Measurements from ENCODE around the gene ARHGAP30.
A peak's percentile ranks its signal among the peaks of the same experiment; 100 is the strongest.

Gene ARHGAP30

GRCh38 chr1:161009602-161010211 is 60.0 kb downstream of the ARHGAP30 start:
- no peak for DNase-seq

GRCh38 chr1:161008869-161009510 is 60.7 kb downstream of the ARHGAP30 start:
- no peak for DNase-seq

GRCh38 chr1:161007369-161007768 is 62.3 kb downstream of the ARHGAP30 start:
- DNase-seq: no peak

- no peak for DNase-seq
These were observed 63.1 kb downstream of the ARHGAP30 start for GRCh38 chr1:161006563-161006962.

DNA sequence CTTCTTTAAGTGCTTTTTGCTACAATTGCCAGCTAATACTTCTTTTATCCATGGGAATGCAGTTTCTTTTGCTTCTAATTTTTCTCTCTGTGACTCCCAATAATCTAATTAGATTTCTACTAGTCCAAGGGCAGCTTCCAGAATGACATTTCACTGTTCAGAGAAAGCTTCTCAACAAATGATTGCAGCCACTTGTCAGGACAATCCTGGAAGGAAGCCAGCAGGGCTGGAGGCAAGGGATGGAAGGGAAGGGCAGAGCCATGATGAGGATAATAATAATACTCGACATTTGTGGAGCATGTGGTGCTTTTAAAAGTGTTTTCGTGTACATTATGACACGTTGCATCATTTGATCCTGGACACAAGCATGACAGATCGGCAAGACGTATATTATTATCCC is 68.2 kb downstream of the ARHGAP30 start:
- DNase-seq: no peak

GRCh38 chr1:161000736-161001480 is 68.8 kb downstream of the ARHGAP30 start:
- DNase-seq: no peak

- no peak for DNase-seq
These were observed 70.3 kb downstream of the ARHGAP30 start for GRCh38 chr1:160999376-160999775.

GRCh38 chr1:160997323-160998038 is 72.2 kb downstream of the ARHGAP30 start:
- peak; percentile 62 for DNase-seq
